RWPE1 (cell line): ENCODE results near the gene TUBB3.

Experiments used
- CTCF ChIA-PET: fragments of 350-600 bp; sonication (Branson Sonifier 250); formaldehyde crosslinking; extraction: SDS; loops from one replicate; lab custom pipeline; 2021; lab: Yijun Ruan, JAX
- POLR2A ChIA-PET: fragments of 400-600 bp; formaldehyde crosslinking; extraction: SDS; loops from one replicate; lab custom pipeline; 2020; ENCODE audit warnings: antibody characterized with exemption; ENCODE audit not compliant: low non-redundant PET; lab: Yijun Ruan, JAX
- DNase-seq: peaks from one replicate; pipeline ENCODE4 v3.0.0; 2012; ENCODE audit warnings: low spot score
- H3K27ac ChIP-seq: fragments of 450-650 bp; 2 replicates; pipeline ENCODE4 v1.5.1; 2017
- TF ChIP-seq, protein P1 (sequence below): fragments of 450-650 bp; conservative IDR thresholded peaks from 2 replicates; pipeline ENCODE4 v1.5.1; 2017; ENCODE audit warnings: low read depth, mild to moderate bottlenecking

Gene TUBB3

GRCh38 chr16:89954462-89954861, 31.3 kb downstream of the TUBB3 start:
- no peak overlapping the region for H3K27ac ChIP-seq
- ChIA-PET POLR2A (no interaction called here), CTCF (no interaction called here)
- no peak for DNase-seq
- TF ChIP-seq, protein P1, sequence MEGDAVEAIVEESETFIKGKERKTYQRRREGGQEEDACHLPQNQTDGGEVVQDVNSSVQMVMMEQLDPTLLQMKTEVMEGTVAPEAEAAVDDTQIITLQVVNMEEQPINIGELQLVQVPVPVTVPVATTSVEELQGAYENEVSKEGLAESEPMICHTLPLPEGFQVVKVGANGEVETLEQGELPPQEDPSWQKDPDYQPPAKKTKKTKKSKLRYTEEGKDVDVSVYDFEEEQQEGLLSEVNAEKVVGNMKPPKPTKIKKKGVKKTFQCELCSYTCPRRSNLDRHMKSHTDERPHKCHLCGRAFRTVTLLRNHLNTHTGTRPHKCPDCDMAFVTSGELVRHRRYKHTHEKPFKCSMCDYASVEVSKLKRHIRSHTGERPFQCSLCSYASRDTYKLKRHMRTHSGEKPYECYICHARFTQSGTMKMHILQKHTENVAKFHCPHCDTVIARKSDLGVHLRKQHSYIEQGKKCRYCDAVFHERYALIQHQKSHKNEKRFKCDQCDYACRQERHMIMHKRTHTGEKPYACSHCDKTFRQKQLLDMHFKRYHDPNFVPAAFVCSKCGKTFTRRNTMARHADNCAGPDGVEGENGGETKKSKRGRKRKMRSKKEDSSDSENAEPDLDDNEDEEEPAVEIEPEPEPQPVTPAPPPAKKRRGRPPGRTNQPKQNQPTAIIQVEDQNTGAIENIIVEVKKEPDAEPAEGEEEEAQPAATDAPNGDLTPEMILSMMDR = no peak

DNA sequence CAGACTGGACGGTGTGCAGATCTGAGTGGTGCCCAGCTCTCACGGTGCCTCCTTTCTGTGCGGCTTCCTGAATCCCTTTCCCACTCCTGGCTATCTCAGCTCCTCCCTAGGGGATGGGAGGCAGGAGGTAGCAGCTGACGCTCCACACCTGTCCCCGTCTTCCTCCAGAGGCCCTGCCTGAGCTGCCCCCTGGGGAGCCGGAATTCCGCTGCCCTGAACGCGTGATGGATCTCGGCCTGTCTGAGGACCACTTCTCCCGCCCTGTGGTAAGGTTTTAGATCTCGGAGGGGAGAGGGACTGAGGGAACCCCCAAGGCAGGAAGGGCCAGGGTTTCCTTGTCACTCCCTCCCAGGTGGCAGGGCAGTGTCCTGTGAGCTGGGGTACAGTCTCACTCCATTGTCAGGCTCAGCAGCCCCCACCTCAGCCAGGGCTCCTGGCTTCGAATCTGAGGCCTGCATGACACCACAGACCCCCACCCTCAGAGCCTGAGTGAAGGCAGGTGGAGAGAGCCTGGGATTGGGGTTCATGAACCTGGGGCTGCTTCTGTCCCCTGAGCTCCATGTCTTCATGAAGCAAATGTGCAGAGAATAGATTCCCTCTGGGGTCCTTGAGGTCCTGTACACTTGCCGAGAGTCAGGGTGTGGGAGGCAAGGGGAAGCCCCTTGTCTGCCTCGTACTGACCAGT, 32.0 kb downstream of the TUBB3 start:
- no peak for DNase-seq
- TF ChIP-seq, protein P1 = no peak
- POLR2A ChIA-PET = no interaction called here
- CTCF ChIA-PET = interaction anchor here (0.6 kb wide), 1 partner anchor 162 kb away, joined by 4 read pairs; no protein-coding TSS in a partner anchor
- H3K27ac ChIP-seq = no peak overlapping the region

DNA sequence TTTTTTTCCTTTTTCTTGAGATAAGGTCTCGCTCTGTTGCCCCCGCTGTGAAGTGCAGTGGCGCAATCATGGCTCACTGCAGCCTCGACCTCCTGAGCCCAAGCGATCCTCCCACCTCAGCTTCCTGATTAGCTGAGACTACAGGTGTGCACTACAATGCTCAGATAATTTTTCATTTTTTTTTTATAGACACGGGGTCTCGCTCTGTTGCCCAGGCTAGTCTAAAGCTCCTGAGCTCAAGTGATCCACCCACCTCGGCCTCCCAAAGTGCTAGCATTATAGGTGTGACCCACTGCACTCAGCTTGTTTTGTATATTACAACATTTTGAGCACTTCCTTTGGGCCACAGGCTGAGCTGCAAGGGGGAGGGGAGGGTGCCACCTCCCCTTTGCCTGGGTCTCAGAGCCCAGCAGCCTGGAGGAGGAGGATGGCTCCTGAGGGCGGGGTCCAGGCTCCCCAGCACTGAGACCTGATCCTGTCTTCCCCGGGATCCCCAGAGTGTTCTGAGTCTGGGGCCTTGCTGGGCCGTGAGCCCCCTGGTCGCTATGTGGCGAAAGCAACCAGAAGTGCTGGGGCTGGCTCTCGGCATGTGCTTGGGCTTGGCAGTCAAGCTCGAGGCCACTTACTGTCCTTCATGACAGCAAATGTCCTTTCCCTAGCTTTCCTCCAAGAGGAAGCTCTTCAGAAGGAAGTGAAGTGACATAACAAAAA, 33.5 kb downstream of the TUBB3 start:
- POLR2A ChIA-PET = no interaction called here
- TF ChIP-seq, protein P1 = no peak
- peak overlapping the region; percentile 9; the same call in 1 of the 2 replicates for H3K27ac ChIP-seq
- CTCF ChIA-PET = no interaction called here
- no peak for DNase-seq

- ChIA-PET POLR2A (no interaction called here), CTCF (no interaction called here)
- TF ChIP-seq, protein P1 = no peak
- peak overlapping the region; percentile 9 for H3K27ac ChIP-seq
- no peak for DNase-seq
Measured at GRCh38 chr16:89957216-89957785, 34.2 kb downstream of the TUBB3 start.

DNA sequence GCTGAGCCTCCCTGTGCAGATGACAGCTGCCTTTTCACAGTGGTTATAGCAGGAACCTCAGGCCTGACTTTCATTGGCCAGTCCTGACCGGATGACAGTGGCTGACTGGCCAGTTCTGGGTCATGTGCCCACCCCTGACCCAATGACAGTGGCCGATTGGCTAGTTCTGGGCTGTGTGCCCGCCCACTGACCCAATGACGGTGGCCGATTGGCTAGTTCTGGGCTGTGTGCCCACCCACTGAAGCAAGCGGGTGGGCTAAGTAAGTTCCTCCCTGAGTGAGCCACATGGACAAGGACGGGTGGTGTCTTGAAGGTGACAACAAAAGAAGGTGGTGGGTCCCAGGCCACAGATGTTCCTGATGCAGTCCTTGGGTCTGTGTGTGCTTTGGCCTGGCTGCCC, 34.9 kb downstream of the TUBB3 start:
- peak overlapping the region; percentile 9 for H3K27ac ChIP-seq
- DNase-seq = peak; percentile 38
- TF ChIP-seq, protein P1 = no peak
- POLR2A ChIA-PET = no interaction called here
- CTCF ChIA-PET = no interaction called here

- ChIA-PET POLR2A (no interaction called here), CTCF (no interaction called here)
- TF ChIP-seq, protein P1 = no peak
Measured at GRCh38 chr16:89958596-89958995, 35.5 kb downstream of the TUBB3 start.

More at GRCh38 chr16:89958596-89958995, 35.5 kb downstream of the TUBB3 start:
- no peak overlapping the region for H3K27ac ChIP-seq
- DNase-seq = no peak
